HCT116 (cell line): ENCODE results near the gene ACOT4. TPM values are rescaled to one million over a fixed set of nuclear protein-coding genes. Genes with fewer than 3 reads are reported as not detected.
"Not testable (repeated sequence)": the region's sequence is repeated elsewhere in the genome, so short reads cannot be mapped to it uniquely, and the experiment has no call there.

ENCODE experiments used
- ATAC-seq: fragments of 200-7000 bp; cut with Tn5 transposase; 2 replicates; pipeline ENCODE4 v1.9.1; 2020; ENCODE audit warnings: mild to moderate bottlenecking, moderate library complexity
- BruUV-seq: library from RNA; stranded (reverse); fragments of 400-500 nt; replicated peaks from 2 replicates; lab custom pipeline; 2021; lab: Mats Ljungman, UMichigan
- CTCF ChIA-PET: fragments of 300-600 bp; sonication (Branson Sonifier 250); formaldehyde crosslinking; loops from one replicate; lab custom pipeline; 2021; ENCODE audit warnings: antibody characterized with exemption; lab: Charles Lee
- POLR2A ChIA-PET: fragments of 300-600, 350-600 bp; sonication (Branson Sonifier 250); formaldehyde crosslinking; loops from one replicate; lab custom pipeline; 2021; ENCODE audit warnings: antibody characterized with exemption; lab: Charles Lee
- RAD21 ChIA-PET, 2 experiments: fragments of 300-600 bp; sonication (Branson Sonifier 250); formaldehyde crosslinking; loops; one replicate each; lab custom pipeline; 2023; ENCODE audit warnings: low total read pairs in 2 of 2; ENCODE audit not compliant: uncharacterized antibody in 2 of 2, unreplicated experiment in 2 of 2, low non-redundant PET in 1 of 2; lab: Charles Lee
- DNase-seq: peaks from one replicate; pipeline ENCODE4 v3.0.0-alpha.2; 2010; ENCODE audit warnings: low read depth, low spot score
- H2AFZ ChIP-seq: fragments of 200-600 bp; shearing (Covaris generic), sonication (generic); 2 replicates; pipeline ENCODE4 v1.6.1; 2017; ENCODE audit warnings: low read depth, mixed run types, mixed read lengths, antibody characterized with exemption, low read length; ENCODE audit not compliant: poor library complexity, severe bottlenecking
- H3K27ac ChIP-seq: 2 replicates; pipeline ENCODE4 v1.5.1; 2012; ENCODE audit warnings: low read depth, low read length
- H3K27me3 ChIP-seq: fragments of 200-600 bp; sonication (generic); 2 replicates; pipeline ENCODE4 v1.6.1; 2016; ENCODE audit warnings: mixed run types, low read length, mixed read lengths; ENCODE audit not compliant: insufficient read depth
- H3K36me3 ChIP-seq, 2 experiments: fragments of 200-500 bp in 1 of 2; fragments of 200-600 bp in 1 of 2; sonication (Bioruptor generic) in 1 of 2; sonication (generic) in 1 of 2; 2 replicates each; pipeline versions ENCODE4 v1.5.1 to v1.6.1; 2014 to 2016; ENCODE audit warnings: low read length in 2 of 2, inconsistent platforms in 1 of 2, mixed read lengths in 1 of 2, mixed run types in 1 of 2; ENCODE audit not compliant: insufficient read depth in 2 of 2, control insufficient read depth in 1 of 2
- H3K4me1 ChIP-seq, 2 experiments: fragments of 200-600 bp in 1 of 2; sonication (generic) in 1 of 2; 2 replicates each; pipeline versions ENCODE4 v1.5.1 to v1.6.1; 2012 to 2017; ENCODE audit warnings: low read length in 2 of 2, inconsistent platforms in 1 of 2, mild to moderate bottlenecking in 1 of 2, mixed read lengths in 1 of 2, mixed run types in 1 of 2, moderate library complexity in 1 of 2; ENCODE audit not compliant: insufficient read depth in 2 of 2, control insufficient read depth in 1 of 2
- H3K4me2 ChIP-seq: fragments of 200-600 bp; sonication (generic); 2 replicates; pipeline ENCODE4 v1.6.1; 2017; ENCODE audit warnings: mixed run types, low read length, mixed read lengths
- H3K4me3 ChIP-seq, 2 experiments: fragments of 200-600 bp in 1 of 2; sonication (generic) in 1 of 2; replicated peaks in 1 of 2; 2 replicates each; pipeline ENCODE4 v1.5.1; 2011 to 2016; ENCODE audit warnings: low read length in 2 of 2, control low read depth in 1 of 2, low read depth in 1 of 2, mild to moderate bottlenecking in 1 of 2, mixed read lengths in 1 of 2, mixed run types in 1 of 2
- H3K79me2 ChIP-seq: fragments of 200-600 bp; sonication (generic); 2 replicates; pipeline ENCODE4 v1.6.1; 2017; ENCODE audit warnings: mild to moderate bottlenecking, mixed run types, low read length, moderate library complexity, mixed read lengths; ENCODE audit not compliant: insufficient read depth
- H3K9ac ChIP-seq: fragments of 200-600 bp; sonication (generic); 2 replicates; pipeline ENCODE4 v1.6.1; 2016; ENCODE audit warnings: low read length, mixed read lengths
- H3K9me2 ChIP-seq: fragments of 200-600 bp; sonication (generic), shearing (Covaris generic); 2 replicates; pipeline ENCODE4 v1.6.1; 2017; ENCODE audit warnings: mixed run types, mild to moderate bottlenecking, moderate library complexity; ENCODE audit not compliant: insufficient read depth
- H3K9me3 ChIP-seq, 2 experiments: fragments of 200-500 bp in 1 of 2; fragments of 200-600 bp in 1 of 2; sonication (Bioruptor generic) in 1 of 2; sonication (generic) in 1 of 2; 2 replicates each; pipeline ENCODE4 v1.6.1; 2014 to 2017; ENCODE audit warnings: low read length in 2 of 2, mixed read lengths in 2 of 2, inconsistent platforms in 1 of 2, low read depth in 1 of 2, mild to moderate bottlenecking in 1 of 2, mixed run types in 1 of 2, moderate library complexity in 1 of 2; ENCODE audit not compliant: control insufficient read depth in 1 of 2, insufficient read depth in 1 of 2
- H4K20me1 ChIP-seq: fragments of 200-600 bp; sonication (generic), shearing (Covaris generic); 2 replicates; pipeline ENCODE4 v1.6.1; 2017; ENCODE audit warnings: mixed run types, mild to moderate bottlenecking, moderate library complexity; ENCODE audit not compliant: insufficient read depth
- EGR1 ChIP-seq: IDR thresholded peaks from 2 replicates; pipeline ENCODE4 v1.6.1; 2012; ENCODE audit warnings: low read depth
- SIN3A ChIP-seq: IDR thresholded peaks from 2 replicates; pipeline ENCODE4 v1.6.1; 2012; ENCODE audit warnings: low read depth
- TCF7L2 ChIP-seq: IDR thresholded peaks from 2 replicates; pipeline ENCODE4 v1.7.0; 2011; ENCODE audit warnings: borderline replicate concordance, inconsistent platforms; ENCODE audit not compliant: insufficient read depth, insufficient read length; ENCODE audit errors: extremely low read depth
- intact Hi-C: fragments of 100-400 bp; cut with micrococcal nuclease; formaldehyde crosslinking; loops from 2 replicates; pipeline ENCODE4 v1.10.0; 2022
- total RNA-seq: library from RNA; stranded (reverse); gene quantifications from one replicate; pipeline ENCODE4 v1.2.1, GENCODE V29; 2021; ENCODE audit not compliant: unreplicated experiment

The ACOT4 gene
- total RNA-seq, 1 experiment from 2014 or later: not detected

DNA sequence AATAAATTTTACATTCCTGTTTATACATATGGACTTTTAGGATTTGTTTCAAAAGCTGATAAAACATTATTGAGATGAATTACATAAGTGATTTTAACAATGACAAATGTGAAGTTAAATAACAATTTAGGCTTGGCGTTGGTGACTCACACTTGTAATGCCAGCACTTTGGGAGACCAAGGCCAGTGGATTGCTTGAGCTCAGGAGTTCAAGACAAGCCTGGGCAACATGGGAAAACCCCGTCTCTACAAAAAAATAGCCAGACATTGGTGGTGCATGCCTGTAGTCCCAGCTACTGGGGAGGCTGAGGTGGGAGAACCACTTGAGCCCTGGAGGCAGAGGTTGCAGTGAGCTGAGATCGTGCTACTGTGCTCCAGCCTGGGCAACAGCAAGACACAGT is 15.3 kb upstream of the ACOT4 start:
- DNase-seq: no peak
- Histone ChIP-seq H3K79me2 (no peaks in the 10 kb centered on the region), H3K27ac (no peak overlapping the region), H3K9me3 (no peaks in the 10 kb centered on the region), H3K27me3 (no peaks in the 10 kb centered on the region), H4K20me1 (no peaks in the 10 kb centered on the region), H3K9me2 (no peaks in the 10 kb centered on the region), H3K36me3 (no peaks in the 10 kb centered on the region), H3K4me1 (no peaks in the 10 kb centered on the region), H3K4me2 (no peak overlapping the region), H3K4me3 (no peak overlapping the region), H2AFZ (no peak overlapping the region), H3K9ac (no peak overlapping the region)
- TF ChIP-seq SIN3A (no peak), EGR1 (no peak), TCF7L2 (no peak)
- POLR2A ChIA-PET: interaction anchor here (0.7 kb wide), 1 partner anchor 64 kb away, joined by 7 read pairs; no protein-coding TSS in a partner anchor
- RAD21 ChIA-PET: no interaction called here
- no peak for ATAC-seq
- no TSS peak for BruUV-seq
- intact Hi-C loops: no loop called here
- CTCF ChIA-PET: no interaction called here

DNA sequence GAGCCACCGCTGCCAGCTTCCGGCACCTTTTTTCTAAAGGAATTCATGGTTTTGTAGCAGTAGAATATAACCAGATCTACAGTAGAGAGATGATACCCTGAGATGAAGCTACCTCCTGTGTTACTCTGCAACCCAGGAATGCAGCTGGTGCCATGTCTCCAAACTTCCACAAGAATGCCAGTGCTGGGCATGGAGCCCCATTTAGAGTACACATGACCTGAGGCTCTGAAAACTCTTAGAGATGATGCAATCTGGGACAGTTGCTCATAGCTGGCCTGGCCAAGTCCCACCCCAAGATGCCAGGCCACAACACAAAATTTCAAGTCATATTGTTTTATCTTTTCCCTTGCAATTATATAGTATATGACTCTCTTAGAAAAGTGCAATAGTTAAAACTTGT is 14.5 kb upstream of the ACOT4 start:
- ATAC-seq, H4K20me1 ChIP-seq, H3K9me2 ChIP-seq, BruUV-seq, RAD21 ChIA-PET, H3K9me3 ChIP-seq, POLR2A ChIA-PET, DNase-seq, H3K79me2 ChIP-seq, H3K27ac ChIP-seq, H2AFZ ChIP-seq, H3K4me3 ChIP-seq, H3K4me2 ChIP-seq, H3K9ac ChIP-seq, H3K27me3 ChIP-seq, intact Hi-C loops, CTCF ChIA-PET, H3K36me3 ChIP-seq, H3K4me1 ChIP-seq: not testable (repeated sequence)

DNA sequence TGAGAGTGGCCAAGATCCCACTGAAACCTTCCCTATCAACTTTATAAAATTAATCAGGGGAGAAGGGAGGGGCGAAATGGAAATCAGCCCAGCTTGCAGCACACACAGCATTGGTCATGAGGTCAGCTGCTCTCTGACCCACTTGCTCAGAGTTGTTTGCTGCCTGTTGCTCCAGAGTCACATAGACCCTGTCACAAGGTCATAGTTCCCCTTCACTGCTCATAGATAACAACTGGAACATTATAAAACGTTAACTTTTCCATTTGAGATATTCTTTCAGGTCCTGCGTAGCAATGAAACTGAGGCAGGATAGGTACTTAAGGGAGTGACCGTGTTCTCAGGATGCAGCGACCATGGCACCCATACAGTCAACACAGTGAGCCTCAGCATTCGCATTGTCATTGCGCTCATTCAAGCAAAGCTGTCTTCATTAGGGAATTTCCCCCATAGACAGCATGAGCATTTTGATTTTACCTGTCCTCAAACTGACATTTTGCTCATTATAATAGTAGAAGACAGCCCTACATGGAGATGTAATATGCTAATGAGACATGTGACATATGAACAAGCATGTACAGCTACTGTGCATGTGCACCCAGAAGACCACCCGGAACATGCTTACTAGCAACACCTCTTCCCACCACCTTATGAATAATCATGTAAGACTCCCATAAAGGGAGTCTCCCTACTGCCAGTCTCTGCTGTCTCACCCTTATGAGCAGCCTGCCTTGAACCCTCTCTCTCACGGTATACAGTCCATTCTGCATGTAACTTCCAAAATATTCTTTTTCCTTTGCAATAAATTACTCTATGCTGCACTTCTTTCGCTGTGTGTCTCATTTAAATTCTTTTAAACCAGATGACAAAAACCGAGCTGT is 9.3 kb upstream of the ACOT4 start:
- H3K4me2 ChIP-seq, H3K27me3 ChIP-seq, H3K9me3 ChIP-seq, H3K79me2 ChIP-seq, CTCF ChIA-PET, H4K20me1 ChIP-seq, BruUV-seq, H3K36me3 ChIP-seq, POLR2A ChIA-PET, ATAC-seq, H3K4me1 ChIP-seq, H3K4me3 ChIP-seq, H3K9ac ChIP-seq, RAD21 ChIA-PET, H2AFZ ChIP-seq, DNase-seq, H3K9me2 ChIP-seq, H3K27ac ChIP-seq, intact Hi-C loops: not testable (repeated sequence)
